HUES64 (cell line): ENCODE measurements around the gene NGFR.

Experiments
- H3K27ac ChIP-seq: 2 replicates; pipeline ENCODE4 v1.7.0; 2013; ENCODE audit warnings: low read depth, low read length, inconsistent platforms
- H3K27me3 ChIP-seq: 2 replicates; pipeline ENCODE4 v1.6.1; 2013; ENCODE audit warnings: mild to moderate bottlenecking, low read length; ENCODE audit not compliant: insufficient read depth
- H3K36me3 ChIP-seq: 2 replicates; pipeline ENCODE4 v1.6.1; 2013; ENCODE audit warnings: mild to moderate bottlenecking, low read length; ENCODE audit not compliant: insufficient read depth
- H3K4me1 ChIP-seq: 2 replicates; pipeline ENCODE4 v1.6.1; 2013; ENCODE audit warnings: mild to moderate bottlenecking, low read length, moderate library complexity; ENCODE audit not compliant: insufficient read depth
- H3K4me3 ChIP-seq: 2 replicates; pipeline ENCODE4 v1.5.1; 2013; ENCODE audit warnings: mild to moderate bottlenecking, low read length, moderate library complexity
- H3K9ac ChIP-seq: 2 replicates; pipeline ENCODE4 v1.6.1; 2013; ENCODE audit warnings: mild to moderate bottlenecking, low read depth, low read length
- H3K9me3 ChIP-seq: 2 replicates; pipeline ENCODE4 v1.6.1; 2013; ENCODE audit warnings: low read depth, low read length; ENCODE audit not compliant: insufficient read depth
- WGBS: fragments of 150-250, 120-280 bp; methylation state at CpG from one replicate; pipeline ENCODE4 v1.1.7; 2013; ENCODE audit warnings: missing lambda C conversion rate; 5-methylcytosine and 5-hydroxymethylcytosine counted together

The NGFR gene

DNA sequence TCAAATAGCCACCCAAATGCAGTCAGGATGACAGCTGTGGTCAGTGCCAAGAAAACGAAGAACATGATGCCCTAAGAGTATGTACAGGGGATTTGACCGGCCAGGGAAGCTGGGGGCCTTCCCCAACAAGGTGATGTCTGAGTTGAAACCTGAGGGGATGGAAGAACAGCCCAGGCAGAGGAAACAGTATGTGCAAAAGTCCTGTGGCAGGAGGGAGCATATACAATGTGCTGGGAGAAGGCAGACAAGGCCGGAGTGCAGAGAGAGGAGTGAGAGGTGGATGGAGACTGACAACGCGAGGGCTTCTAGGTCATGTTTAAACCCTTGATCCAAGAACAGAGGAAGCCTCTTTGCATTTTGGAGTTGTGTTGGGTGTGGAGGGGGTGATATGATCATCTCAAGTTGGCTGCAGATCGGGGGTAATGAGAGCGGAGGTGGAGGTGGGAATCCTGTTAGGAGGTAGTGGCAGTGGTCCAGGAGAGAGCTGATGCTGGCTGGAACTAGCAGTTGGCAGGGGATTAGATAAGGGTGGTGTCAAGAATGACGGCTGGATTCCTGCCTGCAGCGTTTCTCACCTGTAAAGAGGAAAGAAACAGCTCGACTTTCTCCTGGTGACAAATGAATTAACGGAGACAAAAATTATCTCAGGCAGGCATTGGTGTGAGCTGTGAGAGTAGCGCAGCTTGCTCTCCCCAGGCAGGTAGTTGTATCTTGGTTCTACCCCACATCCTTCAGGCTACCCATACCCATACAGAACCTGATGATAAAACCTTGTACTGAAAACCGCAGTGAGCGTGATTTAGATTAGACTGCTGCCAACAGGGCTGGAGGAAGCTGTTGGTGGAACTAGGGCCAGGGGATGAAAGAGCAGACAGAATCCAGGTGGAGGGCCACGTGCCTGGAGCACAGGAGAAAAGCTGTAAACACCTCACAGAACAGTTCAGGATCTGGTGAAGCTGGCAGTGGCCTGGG, 37.2 kb upstream of the NGFR start:
- H3K9me3 ChIP-seq: no peaks in the 10 kb centered on the region
- WGBS: 86% methylated on average over 15 of the region's 15 CpGs
- H3K27me3 ChIP-seq: no peaks in the 10 kb centered on the region
- H3K4me1 ChIP-seq: peaks cover 24% of the 10 kb centered on the region
- no peak overlapping the region for H3K4me3 ChIP-seq
- H3K9ac ChIP-seq: no peak overlapping the region
- H3K36me3 ChIP-seq: no peaks in the 10 kb centered on the region
- H3K27ac ChIP-seq: no peak overlapping the region

DNA sequence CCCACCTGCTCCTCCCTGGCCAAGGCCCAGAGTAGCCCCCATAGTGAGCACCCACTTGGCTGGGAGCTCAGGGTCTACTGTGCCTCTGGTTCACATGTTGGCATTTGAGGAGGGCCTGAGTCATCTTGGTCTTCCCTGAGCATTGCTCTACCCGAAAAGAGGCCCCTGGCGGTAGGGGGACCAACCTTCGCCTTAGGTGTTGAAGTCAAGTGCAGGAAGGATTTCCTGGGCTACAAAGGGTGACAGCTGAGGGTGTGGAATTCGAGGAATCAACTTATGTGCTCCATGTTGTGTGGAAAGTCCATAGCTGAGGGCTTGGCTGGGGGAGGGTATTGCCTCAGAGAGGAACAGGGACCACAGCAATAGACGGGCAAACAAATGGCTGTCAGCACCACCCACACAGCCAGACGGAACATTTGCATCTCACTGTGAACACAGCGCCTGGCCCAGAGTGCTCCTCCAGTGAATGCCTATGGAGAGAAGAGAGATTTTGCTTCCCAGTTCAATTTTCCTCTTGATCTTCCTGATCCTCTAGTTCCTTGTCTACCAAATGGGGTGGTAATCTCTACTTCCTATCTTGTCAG, 35.6 kb upstream of the NGFR start:
- 29% methylated on average over 7 of the region's 7 CpGs for WGBS
- H3K4me3 ChIP-seq: no peak overlapping the region
- H3K27ac ChIP-seq: no peak overlapping the region

DNA sequence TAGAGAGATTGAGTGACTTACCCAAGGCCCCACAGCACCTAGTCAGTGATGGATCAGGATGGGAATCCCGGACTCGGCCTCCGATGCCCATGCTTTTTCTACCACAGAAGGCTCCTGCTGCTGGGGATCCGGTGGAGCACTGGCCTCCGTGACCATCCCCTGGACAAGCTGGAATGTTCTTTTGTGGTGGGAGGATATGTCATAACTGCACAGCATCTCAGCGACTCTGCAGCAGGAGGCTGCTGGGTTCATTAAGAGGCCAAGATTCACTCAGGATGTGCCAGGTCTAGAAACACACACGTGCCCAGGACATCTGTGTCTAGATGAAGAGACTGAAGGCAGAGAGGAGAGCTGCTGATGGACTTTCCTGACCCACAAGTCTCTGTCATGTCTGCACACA, 34.7 kb upstream of the NGFR start:
- peaks cover 8% of the 10 kb centered on the region for H3K4me1 ChIP-seq
- H3K4me3 ChIP-seq: no peak overlapping the region
- no peaks in the 10 kb centered on the region for H3K27me3 ChIP-seq
- no peaks in the 10 kb centered on the region for H3K36me3 ChIP-seq
- H3K9ac ChIP-seq: no peak overlapping the region
- no peak overlapping the region for H3K27ac ChIP-seq
- WGBS: 85% methylated on average over 7 of the region's 7 CpGs
- H3K9me3 ChIP-seq: 0 out of 2 replicates have a peak, but pooled peaks cover 7% of the 10 kb centered on the region

More for the DNA sequence above, 35.6 kb upstream of the NGFR start:
- Histone ChIP-seq H3K9ac (no peak overlapping the region), H3K36me3 (no peaks in the 10 kb centered on the region), H3K4me1 (peaks cover 17% of the 10 kb centered on the region), H3K9me3 (0 out of 2 replicates have a peak, but pooled peaks cover 7% of the 10 kb centered on the region), H3K27me3 (no peaks in the 10 kb centered on the region)

DNA sequence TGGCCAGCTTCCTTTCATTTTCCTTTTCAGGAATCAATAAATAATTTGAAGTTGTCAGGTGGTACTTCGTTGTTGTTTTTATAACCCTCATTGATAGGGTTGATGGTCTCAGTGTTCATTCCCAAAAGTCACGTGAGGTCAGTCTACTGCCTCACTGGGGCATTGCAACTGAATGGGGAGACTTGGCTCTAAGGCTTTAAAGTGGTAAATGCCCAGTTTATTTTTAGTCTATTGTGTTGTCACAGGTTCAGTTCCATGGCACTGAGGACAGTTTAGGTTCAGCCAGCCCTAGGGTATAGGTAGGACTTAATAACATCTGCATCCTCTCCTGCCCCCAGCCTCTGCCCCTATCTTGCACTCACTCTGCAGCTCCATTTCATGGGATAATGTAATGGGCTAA, 33.5 kb upstream of the NGFR start:
- Histone ChIP-seq H3K27me3 (no peaks in the 10 kb centered on the region), H3K9me3 (0 out of 2 replicates have a peak, but pooled peaks cover 7% of the 10 kb centered on the region), H3K36me3 (no peaks in the 10 kb centered on the region), H3K4me1 (peaks cover 3% of the 10 kb centered on the region; the same call in 1 of the 2 replicates), H3K9ac (no peak overlapping the region), H3K4me3 (no peak overlapping the region), H3K27ac (no peak overlapping the region)
- 86% methylated on average over 2 of the region's 2 CpGs for WGBS

DNA sequence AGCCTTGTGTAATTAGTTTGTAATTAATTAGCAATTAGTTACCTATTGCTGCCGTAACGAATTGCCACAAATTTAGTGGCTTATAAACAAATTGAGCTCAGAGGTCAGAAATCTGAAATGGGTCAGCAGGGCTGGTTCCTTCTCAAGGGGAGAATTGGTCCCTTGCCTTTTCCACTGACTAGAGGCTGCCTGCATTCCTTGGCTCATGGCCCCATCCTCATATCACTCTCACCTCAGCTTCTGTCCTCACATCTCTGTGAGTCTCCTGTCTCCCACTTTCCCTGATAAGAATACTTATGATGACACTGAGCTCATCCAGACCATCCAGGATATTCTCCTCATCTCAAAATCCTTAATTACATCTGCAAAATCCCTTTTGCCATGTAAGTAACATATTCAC, 31.0 kb upstream of the NGFR start:
- no peak overlapping the region for H3K4me3 ChIP-seq
- WGBS: 73% methylated on average over 2 of the region's 2 CpGs
- peaks cover 9% of the 10 kb centered on the region for H3K27me3 ChIP-seq
- H3K9ac ChIP-seq: no peak overlapping the region
- H3K36me3 ChIP-seq: no peaks in the 10 kb centered on the region
- peaks cover 3% of the 10 kb centered on the region; the same call in 1 of the 2 replicates for H3K4me1 ChIP-seq
- 0 out of 2 replicates have a peak, but pooled peaks cover 7% of the 10 kb centered on the region for H3K9me3 ChIP-seq
- H3K27ac ChIP-seq: no peak overlapping the region

DNA sequence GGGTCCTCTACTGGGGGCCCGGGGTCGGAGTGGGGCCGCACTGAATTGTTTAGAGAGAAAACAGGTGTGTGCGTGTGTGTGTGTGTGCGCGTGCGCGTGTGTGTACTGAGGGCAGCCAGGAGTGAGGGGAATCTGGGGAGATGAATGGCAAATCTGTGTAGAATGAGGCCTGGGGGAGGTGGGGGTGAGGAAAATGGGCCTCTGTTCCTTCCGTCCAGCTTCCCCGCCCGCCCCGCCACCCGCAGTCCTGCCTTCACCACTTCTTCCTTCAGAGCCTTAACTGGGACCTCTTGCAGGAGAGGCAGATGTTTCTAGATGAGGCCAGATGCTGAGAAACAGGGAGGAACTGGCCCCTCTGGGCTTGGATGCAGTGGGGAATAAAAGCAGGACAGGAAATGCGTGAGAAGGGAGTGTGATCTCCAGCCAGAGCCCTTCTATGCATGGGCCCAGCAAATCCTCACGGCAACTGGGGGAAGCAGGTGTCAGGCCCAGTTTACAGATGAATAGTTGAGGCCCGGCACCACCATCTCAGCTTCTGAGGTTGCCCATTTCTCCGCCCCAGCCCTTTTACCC, 29.7 kb upstream of the NGFR start:
- Histone ChIP-seq H3K27me3 (peaks cover 23% of the 10 kb centered on the region), H3K9ac (no peak overlapping the region), H3K9me3 (0 out of 2 replicates have a peak, but pooled peaks cover 7% of the 10 kb centered on the region), H3K36me3 (no peaks in the 10 kb centered on the region), H3K4me1 (peaks cover 5% of the 10 kb centered on the region; the same call in 1 of the 2 replicates), H3K4me3 (no peak overlapping the region), H3K27ac (no peak overlapping the region)
- WGBS: 79% methylated on average over 13 of the region's 17 CpGs

DNA sequence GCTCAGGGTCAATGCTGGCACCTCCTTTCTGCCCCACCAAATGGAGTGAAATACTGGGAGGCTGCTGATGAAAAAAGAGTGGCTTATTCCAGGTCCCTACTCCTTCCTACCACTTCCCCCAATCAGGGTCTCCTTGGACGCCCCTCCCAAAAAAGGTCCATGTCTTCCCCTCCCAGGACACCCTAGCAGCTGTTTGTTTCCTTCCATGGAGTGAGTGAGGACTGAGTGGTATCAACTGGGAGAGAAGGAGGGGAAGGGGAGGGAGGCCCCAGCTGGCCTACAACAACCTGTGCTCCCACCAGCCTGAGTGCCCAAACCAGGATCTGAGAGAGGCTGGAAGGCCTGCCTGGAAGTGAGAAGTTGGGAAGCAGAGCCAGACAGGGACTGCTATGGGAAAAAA, 28.7 kb upstream of the NGFR start:
- Histone ChIP-seq H3K4me1 (peaks cover 14% of the 10 kb centered on the region), H3K27ac (no peak overlapping the region), H3K9me3 (0 out of 2 replicates have a peak, but pooled peaks cover 7% of the 10 kb centered on the region), H3K9ac (no peak overlapping the region), H3K36me3 (no peaks in the 10 kb centered on the region), H3K27me3 (peaks cover 33% of the 10 kb centered on the region), H3K4me3 (no peak overlapping the region)
- WGBS: no CpG with 5 or more reads among the region's 1 CpG

DNA sequence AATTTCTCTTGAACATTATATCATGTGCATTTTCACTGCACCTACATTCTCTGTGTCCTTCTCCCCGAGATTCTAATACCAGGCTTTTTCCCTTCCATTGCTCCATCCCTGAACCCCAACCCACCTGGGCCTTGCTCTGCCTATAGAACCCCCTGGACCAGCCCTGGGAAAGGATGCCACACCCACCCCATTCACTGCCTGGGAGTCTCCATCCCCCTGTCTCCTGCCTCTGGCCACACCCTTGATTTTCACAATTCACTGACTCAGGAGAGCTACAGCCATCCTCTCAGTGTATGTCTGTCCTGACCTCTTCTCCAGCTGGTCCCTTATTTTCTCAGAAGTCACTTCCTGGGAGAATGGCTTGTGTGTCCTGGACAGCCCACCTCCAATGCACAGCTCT, 27.9 kb upstream of the NGFR start:
- peaks cover 15% of the 10 kb centered on the region for H3K4me1 ChIP-seq
- 83% methylated on average over 1 of the region's 1 CpG for WGBS
- H3K36me3 ChIP-seq: no peaks in the 10 kb centered on the region
- H3K27ac ChIP-seq: no peak overlapping the region
- H3K9me3 ChIP-seq: 0 out of 2 replicates have a peak, but pooled peaks cover 7% of the 10 kb centered on the region
- H3K27me3 ChIP-seq: peaks cover 40% of the 10 kb centered on the region
- no peak overlapping the region for H3K9ac ChIP-seq
- no peak overlapping the region for H3K4me3 ChIP-seq

DNA sequence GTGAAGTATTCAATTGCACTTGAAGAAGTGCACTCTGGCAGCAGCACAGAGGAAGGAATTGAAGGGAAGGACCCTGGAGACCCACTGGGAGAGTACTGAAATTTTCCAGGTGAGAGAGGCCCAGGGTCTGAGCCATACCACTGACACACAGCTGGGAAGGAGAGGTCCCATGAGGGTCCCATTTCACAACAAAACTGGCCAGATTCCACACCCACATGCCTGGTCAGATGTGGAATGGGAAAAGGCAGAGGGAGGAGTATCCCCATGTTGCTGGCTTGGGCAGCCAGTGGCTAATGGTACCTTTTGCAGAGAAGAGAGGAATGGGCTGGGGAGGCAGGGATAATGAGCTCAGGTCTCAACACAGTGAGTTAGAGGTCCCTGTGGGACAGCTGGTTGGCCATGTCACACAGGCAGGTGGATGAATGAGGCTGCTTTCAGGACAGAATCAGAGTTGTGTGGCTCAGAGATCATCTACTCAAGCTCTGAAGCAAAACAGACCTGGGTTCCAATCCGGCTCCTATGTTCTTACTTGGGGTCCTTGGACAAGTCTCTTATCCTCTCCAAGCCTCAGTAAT, 26.2 kb upstream of the NGFR start:
- Histone ChIP-seq H3K4me3 (no peak overlapping the region), H3K36me3 (no peaks in the 10 kb centered on the region), H3K27me3 (peaks cover 42% of the 10 kb centered on the region), H3K9me3 (0 out of 2 replicates have a peak, but pooled peaks cover 5% of the 10 kb centered on the region), H3K9ac (no peak overlapping the region), H3K27ac (no peak overlapping the region), H3K4me1 (peaks cover 15% of the 10 kb centered on the region)
- WGBS: 93% methylated on average over 1 of the region's 1 CpG

DNA sequence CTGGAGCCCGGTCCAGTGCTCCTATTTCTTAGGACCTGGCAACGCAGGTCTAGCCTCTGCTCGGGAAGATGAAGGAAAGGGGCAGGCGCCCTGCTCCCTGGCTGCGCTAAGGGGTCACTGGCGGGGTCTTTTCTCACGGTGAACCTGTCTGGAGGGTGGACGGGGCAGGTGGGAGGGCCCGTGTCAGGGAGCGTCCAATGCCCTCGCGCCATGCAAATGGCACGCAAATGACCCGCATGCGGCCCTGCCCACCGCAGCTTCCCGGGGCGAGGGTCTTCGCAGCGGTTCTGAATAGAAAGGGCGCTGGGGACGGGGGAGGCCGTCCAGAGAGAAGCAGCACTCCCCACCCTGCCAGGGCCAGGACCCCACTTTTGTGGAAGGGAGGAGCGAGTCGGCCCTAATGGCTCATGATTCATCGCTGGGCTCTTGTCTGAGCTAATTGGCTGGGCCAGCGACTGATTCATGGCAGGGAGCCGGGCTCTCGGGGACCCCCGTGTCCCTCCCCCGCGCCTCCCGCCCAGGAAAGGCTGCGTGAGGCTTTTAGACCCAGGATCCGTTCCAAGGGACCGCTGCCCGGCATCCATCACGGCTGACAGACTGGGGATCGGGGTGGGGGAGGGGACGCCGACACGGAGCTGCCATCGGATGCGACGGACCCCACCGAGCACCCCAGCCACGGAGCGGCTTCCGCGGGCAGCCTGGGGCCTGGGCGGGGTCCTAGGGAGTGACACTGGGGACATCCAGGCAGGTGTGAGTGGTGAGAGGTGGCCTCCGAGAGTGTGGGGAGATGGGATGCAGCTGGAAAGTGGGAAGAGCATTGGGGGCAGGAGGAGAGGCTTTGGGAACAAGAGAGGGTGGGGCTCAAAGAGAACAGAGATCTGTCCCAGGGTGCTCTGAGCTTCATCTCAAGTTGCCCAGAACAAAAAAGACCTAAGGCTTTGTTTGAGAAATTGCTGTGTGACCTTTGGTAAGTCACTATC, 25.0 kb upstream of the NGFR start:
- Histone ChIP-seq H3K9me3 (no peaks in the 10 kb centered on the region), H3K9ac (peak overlapping the region; percentile 15; the same call in 1 of the 2 replicates), H3K36me3 (no peaks in the 10 kb centered on the region), H3K27ac (no peak overlapping the region), H3K4me1 (peaks cover 15% of the 10 kb centered on the region), H3K4me3 (peak overlapping the region; percentile 63), H3K27me3 (peaks cover 42% of the 10 kb centered on the region)
- WGBS: 23% methylated on average over 52 of the region's 52 CpGs
